Hematopoietic multipotent progenitor cell (in vitro differentiated cells): ENCODE results near the gene FOXK2. TPM values are rescaled to one million over a fixed set of nuclear protein-coding genes. Genes with fewer than 3 reads are reported as not detected.

Source experiments
- total RNA-seq: library from RNA; depleted of rRNA; stranded (reverse); fragments of >200 nt; gene quantifications from one replicate; pipeline ENCODE4 v1.2.3, GENCODE V29; 2012

Gene FOXK2
- total RNA-seq, 1 donor, result 47.9 TPM

Other genes with a start within 250 kb of the FOXK2 start
- gene CSNK1D, start 246.0 kb upstream of the FOXK2 start, total RNA-seq, result 73.5 TPM
- gene CD7, start 202.1 kb upstream of the FOXK2 start, total RNA-seq, result 1.9 TPM
- 15.1 TPM for gene SECTM1, start 186.0 kb upstream of the FOXK2 start, total RNA-seq
- not detected for gene TEX19, start 160.5 kb upstream of the FOXK2 start, total RNA-seq
- not detected for gene UTS2R, start 148.0 kb upstream of the FOXK2 start, total RNA-seq
- gene HEXD, start 101.4 kb upstream of the FOXK2 start, total RNA-seq, result 51.4 TPM
- 41.7 TPM for gene OGFOD3, start 101.1 kb upstream of the FOXK2 start, total RNA-seq
- 200 TPM for gene CYBC1, start 69.0 kb upstream of the FOXK2 start, total RNA-seq
- gene NARF, start 61.0 kb upstream of the FOXK2 start, total RNA-seq, result 80.5 TPM
- 44.7 TPM for gene WDR45B, start 128.7 kb downstream of the FOXK2 start, total RNA-seq
- gene RAB40B, start 179.0 kb downstream of the FOXK2 start, total RNA-seq, result 17.2 TPM
- gene FN3KRP, start 197.0 kb downstream of the FOXK2 start, total RNA-seq, result 14.5 TPM
- 2.7 TPM for gene FN3K, start 215.9 kb downstream of the FOXK2 start, total RNA-seq
- 49.3 TPM for gene TBCD, start 232.3 kb downstream of the FOXK2 start, total RNA-seq